H1 (cell line): ENCODE measurements around the gene NLRP6. TPM values are rescaled to one million over a fixed set of nuclear protein-coding genes. Genes with fewer than 3 reads are reported as not detected.

ENCODE experiments used
- polyA plus RNA-seq, 7 experiments: library from polyadenylated mRNA; depleted of rRNA in 3 of 7; stranded (reverse) in 5 of 7; unstranded in 2 of 7; fragments of >200 nt in 5 of 7; fragments of 200-250 nt in 2 of 7; gene quantifications; 1 replicate in 5 of 7; 2 replicates in 1 of 7; 4 replicates in 1 of 7; pipeline versions ENCODE4 v1.2.1 to v1.2.3, GENCODE V29; 2011 to 2013; ENCODE audit warnings: missing spikeins in 2 of 7, mixed read lengths in 2 of 7
- total RNA-seq: library from RNA; stranded (reverse); fragmentation: NEBNext Ultra II Directional; extraction: Animal tissue kit (Norgen Biotek cat#: 25700); gene quantifications from 2 replicates; pipeline ENCODE4 v1.2.1, GENCODE V29; 2021
- TF ChIP-seq, protein P1 (sequence below), 3 experiments: IDR thresholded peaks; 1 replicate in 2 of 3; 2 replicates in 1 of 3; pipeline versions ENCODE4 v1.5.1 to v1.6.1; 2011; ENCODE audit warnings: low read length in 3 of 3, mild to moderate bottlenecking in 3 of 3, inconsistent platforms in 2 of 3, low read depth in 1 of 3, moderate library complexity in 1 of 3; ENCODE audit not compliant: insufficient read depth in 1 of 3; ENCODE audit errors: control extremely low read depth in 1 of 3

The NLRP6 gene
- total and polyA plus RNA-seq, 2 of the 8 experiments (the other 6 are each of a cell fraction or from before 2014, with no cell fraction given) = not detected

DNA sequence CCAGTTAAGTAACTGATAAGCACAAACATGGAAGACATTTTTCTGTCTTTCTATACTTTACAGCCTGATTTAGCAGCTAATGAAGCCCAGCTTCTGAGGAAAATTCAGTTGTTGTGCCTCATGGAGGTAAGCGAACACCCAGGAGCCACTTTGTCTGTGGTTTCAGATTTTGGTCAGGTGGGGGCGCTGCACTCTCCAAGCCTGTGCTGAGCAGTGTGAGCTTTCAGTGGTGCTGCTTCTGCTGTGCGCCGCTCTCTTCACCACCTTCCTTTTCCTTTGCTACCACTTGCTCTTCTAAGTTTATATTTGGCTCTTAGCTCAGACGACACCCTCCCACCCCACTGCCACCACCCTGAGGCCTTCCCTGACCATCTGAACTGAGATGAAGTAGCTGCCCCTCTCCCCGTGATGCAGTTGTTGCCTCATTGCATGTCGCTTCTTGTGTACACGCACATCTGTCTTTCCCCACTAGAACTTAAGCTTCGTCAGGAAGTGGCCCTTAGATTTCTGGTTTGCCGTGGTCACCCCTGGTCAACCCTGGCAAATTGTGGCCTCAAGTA lies 27.4 kb upstream of the NLRP6 start (continued):
- TF ChIP-seq, protein P1, sequence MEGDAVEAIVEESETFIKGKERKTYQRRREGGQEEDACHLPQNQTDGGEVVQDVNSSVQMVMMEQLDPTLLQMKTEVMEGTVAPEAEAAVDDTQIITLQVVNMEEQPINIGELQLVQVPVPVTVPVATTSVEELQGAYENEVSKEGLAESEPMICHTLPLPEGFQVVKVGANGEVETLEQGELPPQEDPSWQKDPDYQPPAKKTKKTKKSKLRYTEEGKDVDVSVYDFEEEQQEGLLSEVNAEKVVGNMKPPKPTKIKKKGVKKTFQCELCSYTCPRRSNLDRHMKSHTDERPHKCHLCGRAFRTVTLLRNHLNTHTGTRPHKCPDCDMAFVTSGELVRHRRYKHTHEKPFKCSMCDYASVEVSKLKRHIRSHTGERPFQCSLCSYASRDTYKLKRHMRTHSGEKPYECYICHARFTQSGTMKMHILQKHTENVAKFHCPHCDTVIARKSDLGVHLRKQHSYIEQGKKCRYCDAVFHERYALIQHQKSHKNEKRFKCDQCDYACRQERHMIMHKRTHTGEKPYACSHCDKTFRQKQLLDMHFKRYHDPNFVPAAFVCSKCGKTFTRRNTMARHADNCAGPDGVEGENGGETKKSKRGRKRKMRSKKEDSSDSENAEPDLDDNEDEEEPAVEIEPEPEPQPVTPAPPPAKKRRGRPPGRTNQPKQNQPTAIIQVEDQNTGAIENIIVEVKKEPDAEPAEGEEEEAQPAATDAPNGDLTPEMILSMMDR (IDR thresholded peaks at IDR 0.05; ENCODE audit: control extremely low read depth in 1 of 3, insufficient read depth in 1 of 3, low read depth in 1 of 3, low read length in 3 of 3) = peak; percentile 82 to 94 (median 85)
